H9 (cell line): ENCODE measurements around the gene EIF3B. TPM values are rescaled to one million over a fixed set of nuclear protein-coding genes. Genes with fewer than 3 reads are reported as not detected.
"Not testable (repeated sequence)": the region's sequence is repeated elsewhere in the genome, so short reads cannot be mapped to it uniquely, and the experiment has no call there.

Source experiments
- DNase-seq: peaks from one replicate; pipeline ENCODE4 v3.0.0-alpha.2; 2017
- H2AFZ ChIP-seq: one replicate; pipeline ENCODE4 v1.6.1; 2013; ENCODE audit warnings: mild to moderate bottlenecking, low read length, control low read depth, moderate library complexity
- H2AK5ac ChIP-seq: 2 replicates; pipeline ENCODE4 v1.6.1; 2013; ENCODE audit warnings: low read length, control low read depth, mixed read lengths; ENCODE audit not compliant: insufficient read length
- H2BK120ac ChIP-seq: one replicate; pipeline ENCODE4 v1.6.1; 2013; ENCODE audit warnings: low read depth, mild to moderate bottlenecking, low read length, control low read depth, inconsistent platforms; ENCODE audit not compliant: poor library complexity, severe bottlenecking
- H2BK12ac ChIP-seq: 2 replicates; pipeline ENCODE4 v1.6.1; 2013; ENCODE audit warnings: low read length, control low read depth, mixed read lengths, low read depth; ENCODE audit not compliant: insufficient read length
- H2BK15ac ChIP-seq: 2 replicates; pipeline ENCODE4 v1.6.1; 2013; ENCODE audit warnings: low read depth, low read length, control low read depth
- H2BK20ac ChIP-seq: one replicate; pipeline ENCODE4 v1.6.1; 2013; ENCODE audit warnings: low read depth, mild to moderate bottlenecking, low read length, control low read depth, inconsistent platforms; ENCODE audit not compliant: poor library complexity, severe bottlenecking
- H2BK5ac ChIP-seq: 2 replicates; pipeline ENCODE4 v1.6.1; 2013; ENCODE audit warnings: low read length, control low read depth, mixed read lengths; ENCODE audit not compliant: insufficient read length
- H3K14ac ChIP-seq: 2 replicates; pipeline ENCODE4 v1.6.1; 2013; ENCODE audit warnings: low read length, control low read depth; ENCODE audit not compliant: insufficient read depth
- H3K18ac ChIP-seq: 2 replicates; pipeline ENCODE4 v1.6.1; 2013; ENCODE audit warnings: low read depth, mild to moderate bottlenecking, mixed read lengths, low read length, control low read depth; ENCODE audit not compliant: insufficient read length
- H3K23ac ChIP-seq: 2 replicates; pipeline ENCODE4 v1.6.1; 2013; ENCODE audit warnings: low read length, control low read depth, mixed read lengths, low read depth; ENCODE audit not compliant: insufficient read length
- H3K23me2 ChIP-seq: 2 replicates; pipeline ENCODE4 v1.6.1; 2013; ENCODE audit warnings: low read depth, mild to moderate bottlenecking, mixed read lengths, low read length, control low read depth; ENCODE audit not compliant: insufficient read length, poor library complexity, severe bottlenecking
- H3K27ac ChIP-seq: 2 replicates; pipeline ENCODE4 v1.5.1; 2013; ENCODE audit warnings: low read length, control low read depth, mixed read lengths, low read depth; ENCODE audit not compliant: insufficient read length
- H3K27me3 ChIP-seq: 2 replicates; pipeline ENCODE4 v1.6.1; 2013; ENCODE audit warnings: low read length, control low read depth, inconsistent platforms; ENCODE audit not compliant: insufficient read depth
- H3K4ac ChIP-seq: 2 replicates; pipeline ENCODE4 v1.6.1; 2013; ENCODE audit warnings: low read depth, mild to moderate bottlenecking, control low read depth, inconsistent platforms, low read length, moderate library complexity
- H3K4me1 ChIP-seq: 2 replicates; pipeline ENCODE4 v1.6.1; 2013; ENCODE audit warnings: low read length, control low read depth, inconsistent platforms; ENCODE audit not compliant: insufficient read depth
- H3K4me2 ChIP-seq: 2 replicates; pipeline ENCODE4 v1.6.1; 2013; ENCODE audit warnings: low read length, control low read depth, mixed read lengths; ENCODE audit not compliant: insufficient read length, insufficient read depth
- H3K56ac ChIP-seq: 2 replicates; pipeline ENCODE4 v1.6.1; 2013; ENCODE audit warnings: low read depth, mild to moderate bottlenecking, mixed read lengths, low read length, control low read depth; ENCODE audit not compliant: insufficient read length
- H3K79me1 ChIP-seq: 2 replicates; pipeline ENCODE4 v1.6.1; 2013; ENCODE audit warnings: low read depth, mild to moderate bottlenecking, moderate library complexity, low read length, control low read depth, inconsistent platforms; ENCODE audit not compliant: insufficient read depth, poor library complexity, severe bottlenecking
- H3K79me2 ChIP-seq: 2 replicates; pipeline ENCODE4 v1.6.1; 2013; ENCODE audit warnings: low read length, control low read depth, inconsistent platforms; ENCODE audit not compliant: insufficient read depth
- H3K9ac ChIP-seq: 2 replicates; pipeline ENCODE4 v1.6.1; 2013; ENCODE audit warnings: low read length, control low read depth, mixed read lengths; ENCODE audit not compliant: insufficient read length; ENCODE audit errors: extremely low read depth
- H3K9me3 ChIP-seq: one replicate; pipeline ENCODE4 v1.6.1; 2013; ENCODE audit warnings: low read depth, low read length, inconsistent platforms; ENCODE audit not compliant: control insufficient read depth
- H3T11ph ChIP-seq: one replicate; pipeline ENCODE4 v1.6.1; 2013; ENCODE audit warnings: mild to moderate bottlenecking, low read length, control low read depth, inconsistent platforms
- H4K20me1 ChIP-seq: one replicate; pipeline ENCODE4 v1.6.1; 2013; ENCODE audit not compliant: control insufficient read depth, insufficient read length, insufficient read depth
- H4K5ac ChIP-seq: 2 replicates; pipeline ENCODE4 v1.6.1; 2013; ENCODE audit warnings: low read depth, mild to moderate bottlenecking, mixed read lengths, low read length, control low read depth; ENCODE audit not compliant: insufficient read length
- H4K8ac ChIP-seq: replicated peaks from 2 replicates; pipeline ENCODE4 v1.6.1; 2013; ENCODE audit warnings: low read length, control low read depth, mixed read lengths, low read depth; ENCODE audit not compliant: insufficient read length
- H4K91ac ChIP-seq: 2 replicates; pipeline ENCODE4 v1.6.1; 2013; ENCODE audit warnings: low read depth, mild to moderate bottlenecking, moderate library complexity, mixed read lengths, low read length, control low read depth; ENCODE audit not compliant: insufficient read length
- H3K27ac Mint-ChIP-seq, 3 experiments: 2 replicates in 2 of 3; 3 replicates in 1 of 3; pipeline ENCODE4 v1.8.0; 2020 to 2021; ENCODE audit warnings: mixed read lengths in 3 of 3, mild to moderate bottlenecking in 1 of 3, moderate library complexity in 1 of 3
- H3K27me3 Mint-ChIP-seq: 2 replicates; pipeline ENCODE4 v1.8.0; 2021; ENCODE audit warnings: low read depth, mild to moderate bottlenecking, moderate library complexity, mixed read lengths
- H3K36me3 Mint-ChIP-seq, 3 experiments: 2 replicates in 2 of 3; 3 replicates in 1 of 3; pipeline ENCODE4 v1.8.0; 2020 to 2021; ENCODE audit warnings: low read depth in 3 of 3, mixed read lengths in 3 of 3; ENCODE audit not compliant: insufficient read depth in 1 of 3
- H3K4me1 Mint-ChIP-seq, 2 experiments: 2 replicates each; pipeline ENCODE4 v1.8.0; 2020; ENCODE audit warnings: mixed read lengths in 2 of 2
- H3K4me3 Mint-ChIP-seq, 2 experiments: 2 replicates in 1 of 2; 3 replicates in 1 of 2; pipeline ENCODE4 v1.8.0; 2020 to 2021; ENCODE audit warnings: mild to moderate bottlenecking in 2 of 2, mixed read lengths in 2 of 2, moderate library complexity in 1 of 2
- H3K9me3 Mint-ChIP-seq, 2 experiments: 2 replicates in 1 of 2; 3 replicates in 1 of 2; pipeline ENCODE4 v1.8.0; 2020; ENCODE audit warnings: mild to moderate bottlenecking in 2 of 2, mixed read lengths in 2 of 2, moderate library complexity in 1 of 2
- CTCF ChIP-seq: fragments of 200-600 bp; sonication (generic); conservative IDR thresholded peaks from 3 replicates; pipeline ENCODE4 v1.8.0; 2021; ENCODE audit warnings: antibody characterized with exemption, mild to moderate bottlenecking
- WGBS: extraction: QIAGEN DNeasy Blood & Tissue Kit; methylation state at CpG from one replicate; pipeline ENCODE4 v1.1.7; 2013; ENCODE audit warnings: missing lambda C conversion rate, low lambda C conversion rate, mixed read lengths; ENCODE audit not compliant: insufficient read length; ENCODE audit errors: extremely low coverage; 5-methylcytosine and 5-hydroxymethylcytosine counted together
- total RNA-seq: library from RNA; stranded (reverse); gene quantifications from 2 replicates; pipeline ENCODE4 v1.2.1, GENCODE V29; 2021

EIF3B gene
- total RNA-seq, 1 experiment from 2014 or later, result 337 TPM

- Histone ChIP-seq H3K23ac (no peak overlapping the region), H3K56ac (no peak overlapping the region), H4K5ac (no peak overlapping the region), H2BK15ac (no peak overlapping the region), H3K23me2 (no peaks in the 10 kb centered on the region), H3K79me2 (no peaks in the 10 kb centered on the region), H2AK5ac (no peak overlapping the region), H3K4me1 (no peaks in the 10 kb centered on the region), H3T11ph (no peak overlapping the region), H3K14ac (no peak overlapping the region), H4K91ac (no peak overlapping the region), H2BK120ac (no peak overlapping the region), H3K18ac (no peak overlapping the region), H4K20me1 (no peaks in the 10 kb centered on the region), H3K27ac (no peak overlapping the region), H3K79me1 (no peaks in the 10 kb centered on the region), H2BK12ac (no peak overlapping the region), H2BK20ac (no peak overlapping the region), H2BK5ac (no peak overlapping the region), H3K27me3 (no peaks in the 10 kb centered on the region), H3K4me2 (no peak overlapping the region), H2AFZ (no peak overlapping the region), H3K9me3 (no peaks in the 10 kb centered on the region), H4K8ac (no peak overlapping the region), H3K9ac (no peak overlapping the region), H3K4ac (no peak overlapping the region)
- Mint-ChIP-seq H3K27ac (no peak overlapping the region), H3K4me3 (no peak overlapping the region), H3K4me1 (peaks cover 23 to 26% of the 10 kb centered on the region in 2 experiments), H3K27me3 (no peaks in the 10 kb centered on the region), H3K9me3 (no peaks in the 10 kb centered on the region), H3K36me3 (peaks cover 0 to 3% (median 0%) of the 10 kb centered on the region in 3 experiments; a peak in 2 of 7 replicates)
- TF ChIP-seq CTCF, result no peak
- no CpG with 5 or more reads among the region's 5 CpGs for WGBS
- no peak for DNase-seq
These were observed 34.0 kb downstream of the EIF3B start for GRCh38 chr7:2388637-2388954.

- not testable (repeated sequence) for H2AFZ ChIP-seq, H4K91ac ChIP-seq
- WGBS, result no CpG with 5 or more reads among the region's 16 CpGs
These were observed 35.6 kb downstream of the EIF3B start for GRCh38 chr7:2390020-2390816.

More at GRCh38 chr7:2390020-2390816, 35.6 kb downstream of the EIF3B start:
- H3K27me3 Mint-ChIP-seq, H2BK5ac ChIP-seq, H3K18ac ChIP-seq, H3K9me3 Mint-ChIP-seq, H3T11ph ChIP-seq, H3K36me3 Mint-ChIP-seq, H4K5ac ChIP-seq, H3K4ac ChIP-seq, DNase-seq, H3K9me3 ChIP-seq, H3K4me1 ChIP-seq, H3K27ac ChIP-seq, H3K9ac ChIP-seq, H3K79me2 ChIP-seq, H3K27me3 ChIP-seq, H3K23me2 ChIP-seq, H3K4me2 ChIP-seq, H4K20me1 ChIP-seq, H3K4me3 Mint-ChIP-seq, H3K56ac ChIP-seq, H2AK5ac ChIP-seq, H3K14ac ChIP-seq, H2BK15ac ChIP-seq, H3K79me1 ChIP-seq, H3K23ac ChIP-seq, H2BK20ac ChIP-seq, H2BK120ac ChIP-seq, H2BK12ac ChIP-seq, H4K8ac ChIP-seq: not testable (repeated sequence)
- Mint-ChIP-seq H3K27ac (peak overlapping the region in 2 of 3 experiments; percentile 82 to 92; a peak in 4 of 7 replicates), H3K4me1 (peaks cover 24 to 25% of the 10 kb centered on the region in 2 experiments)
